Prostate gland (tissue), 2 donors: ENCODE results near the gene ZNF469. TPM values are rescaled to one million over a fixed set of nuclear protein-coding genes. Genes with fewer than 3 reads are reported as not detected.

ENCODE experiments used
- DNase-seq: peaks from one replicate; pipeline ENCODE4 v3.0.0-alpha.2; 2019; ENCODE audit warnings: low spot score
- H3K27ac ChIP-seq, 2 donors: fragments of 200-600 bp; sonication (generic); 2 replicates each; pipeline ENCODE4 v1.5.1; 2017 to 2019
- H3K27me3 ChIP-seq: fragments of 200-600 bp; sonication (generic); replicated peaks from 2 replicates; pipeline ENCODE4 v1.5.1; 2019; ENCODE audit not compliant: insufficient read depth
- H3K36me3 ChIP-seq, 2 donors: fragments of 200-600 bp; sonication (generic); 1 replicate in 1 of 2; 2 replicates in 1 of 2; pipeline versions ENCODE4 v1.5.1 to v1.8.1; 2017 to 2019
- H3K4me1 ChIP-seq: fragments of 200-600 bp; sonication (generic); replicated peaks from 2 replicates; pipeline ENCODE4 v1.5.1; 2019
- H3K4me3 ChIP-seq, 2 donors: fragments of 200-600 bp; sonication (generic); 2 replicates each; pipeline ENCODE4 v1.5.1; 2017 to 2019
- H3K9me3 ChIP-seq: fragments of 200-600 bp; sonication (generic); 2 replicates; pipeline ENCODE4 v1.5.1; 2017
- CTCF ChIP-seq, 4 experiments: fragments of 200-600 bp in 2 of 4; fragments of 450-650 bp in 2 of 4; sonication (generic) in 2 of 4; IDR thresholded peaks; 1 replicate in 3 of 4; 2 replicates in 1 of 4; pipeline ENCODE4 v1.5.1; 2016 to 2019; ENCODE audit warnings: antibody characterized with exemption in 4 of 4, mild to moderate bottlenecking in 2 of 4, moderate library complexity in 2 of 4
- POLR2A ChIP-seq: fragments of 450-650 bp; IDR thresholded peaks from one replicate; pipeline ENCODE4 v1.6.1; 2016; ENCODE audit warnings: antibody characterized with exemption, mild to moderate bottlenecking
- POLR2AphosphoS5 ChIP-seq: sonication (generic); formaldehyde crosslinking; IDR thresholded peaks from one replicate; pipeline ENCODE4 v1.6.1; 2017; ENCODE audit warnings: antibody characterized with exemption
- WGBS: methylation state at CpG from one replicate; pipeline ENCODE4 v1.1.5; 2018; 5-methylcytosine and 5-hydroxymethylcytosine counted together
- intact Hi-C: fragments of 100-400 bp; cut with DNase I; formaldehyde crosslinking; loops from one replicate; pipeline ENCODE4 v1.14.2; 2022
- total RNA-seq, 2 donors: library from RNA; depleted of rRNA; stranded (reverse); fragments of >200 nt; gene quantifications; one replicate each; pipeline ENCODE4 v1.1.0, GENCODE V29; 2016

The ZNF469 gene
- total RNA-seq, 2 donors from 2014 or later, result 3.6 to 4.4 TPM

DNA sequence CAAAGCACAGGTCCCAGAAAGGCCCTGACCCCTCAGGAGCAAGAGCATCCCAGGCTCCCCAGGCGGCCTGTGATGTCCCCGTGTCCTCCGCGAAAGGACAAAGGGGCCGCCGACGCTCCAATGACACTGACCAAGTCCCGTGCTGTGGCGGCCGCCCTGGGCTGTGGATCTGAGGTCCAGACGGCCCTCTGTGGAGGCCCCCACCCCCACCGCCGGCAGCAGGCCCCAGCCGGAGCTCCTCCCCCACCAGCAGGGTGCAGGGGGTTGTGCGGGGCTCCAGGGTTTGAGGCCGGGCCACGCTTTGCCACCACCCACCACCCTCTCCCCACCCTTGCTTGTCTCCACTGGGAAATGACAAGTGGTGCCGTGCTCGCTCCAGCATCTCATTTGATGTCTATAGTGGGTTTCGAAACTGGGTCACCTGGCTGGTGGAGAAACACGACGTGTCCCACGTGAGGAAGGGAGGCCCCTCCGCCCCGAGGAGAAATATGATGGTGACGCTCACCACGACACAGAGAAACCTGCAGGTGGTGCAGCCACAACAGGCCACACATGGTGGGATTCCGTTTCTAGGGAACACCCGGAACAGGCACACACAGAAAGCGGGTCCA is 31.2 kb upstream of the ZNF469 start:
- Histone ChIP-seq H3K27me3 (no peaks in the 10 kb centered on the region), H3K4me1 (no peaks in the 10 kb centered on the region), H3K36me3 (no peaks in the 10 kb centered on the region), H3K27ac (no peak overlapping the region), H3K4me3 (no peak overlapping the region), H3K9me3 (no peaks in the 10 kb centered on the region)
- DNase-seq, result no peak
- intact Hi-C loops, result no loop called here
- TF ChIP-seq CTCF (IDR thresholded peaks at IDR 0.05), result no peak
- TF ChIP-seq POLR2A, result no peak
- no peak for TF ChIP-seq POLR2AphosphoS5
- 82% methylated on average over 30 of the region's 30 CpGs for whole genome bisulfite sequencing

DNA sequence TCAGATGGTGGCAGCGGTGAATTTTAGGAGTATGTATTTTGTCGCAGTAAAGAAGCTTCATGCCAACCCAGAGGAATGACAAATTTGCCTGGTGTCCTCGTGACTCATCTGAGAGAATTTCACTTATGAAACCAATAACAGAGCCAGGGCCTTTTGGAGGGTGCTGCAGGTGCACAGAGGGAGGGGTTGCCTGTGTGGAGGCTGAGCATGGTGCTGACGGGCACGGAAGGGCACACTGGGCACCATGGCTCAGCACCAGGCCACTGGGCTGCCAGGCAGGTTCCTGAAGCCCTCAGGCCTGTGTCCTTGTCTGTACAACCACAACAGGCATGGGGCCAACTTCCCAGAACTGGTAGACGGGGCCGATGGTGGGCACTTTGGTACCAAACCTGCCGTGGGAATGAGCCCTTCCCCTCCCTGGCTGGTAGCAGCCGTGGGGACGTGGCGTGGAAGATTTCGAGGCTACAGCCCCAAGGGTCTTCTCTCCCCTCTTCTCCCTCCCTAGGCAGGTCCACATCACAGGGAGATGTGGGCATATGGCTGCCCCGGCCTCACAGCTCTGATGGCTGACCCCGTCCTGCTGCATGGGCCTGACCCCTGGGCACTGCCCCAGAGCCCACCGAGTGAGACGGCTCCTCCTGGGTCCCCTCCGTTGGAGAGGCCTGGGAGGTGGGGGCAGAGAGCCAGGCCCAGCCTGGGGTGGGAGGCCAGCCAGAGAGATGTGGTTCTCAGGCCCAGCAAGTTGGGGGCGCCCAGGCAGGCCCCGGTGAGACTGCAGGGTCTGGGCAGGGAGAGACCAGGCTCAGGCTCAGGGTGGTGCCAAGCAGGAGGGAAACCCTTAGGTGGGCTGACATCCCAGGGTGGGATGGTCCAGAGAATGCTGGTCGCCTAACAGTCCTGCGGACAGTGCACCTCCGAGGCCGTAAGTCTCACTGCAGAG is 30.2 kb upstream of the ZNF469 start:
- 91% methylated on average over 23 of the region's 23 CpGs for WGBS
- intact Hi-C loops, result no loop called here
- DNase-seq, result no peak

GRCh38 chr16:88353232-88353631 is 29.5 kb upstream of the ZNF469 start:
- Histone ChIP-seq H3K4me1 (no peaks in the 10 kb centered on the region), H3K27me3 (no peaks in the 10 kb centered on the region), H3K36me3 (no peaks in the 10 kb centered on the region), H3K27ac (no peak overlapping the region), H3K9me3 (no peaks in the 10 kb centered on the region), H3K4me3 (no peak overlapping the region)
- no peak for DNase-seq
- whole genome bisulfite sequencing, result 89% methylated on average over 22 of the region's 22 CpGs
- intact Hi-C loops, result no loop called here
- TF ChIP-seq POLR2AphosphoS5 (no peak), POLR2A (no peak), CTCF (IDR thresholded peaks at IDR 0.05) (no peak)

More for the DNA sequence above, 30.2 kb upstream of the ZNF469 start:
- no peak overlapping the region for H3K4me3 ChIP-seq
- no peaks in the 10 kb centered on the region for H3K9me3 ChIP-seq
- H3K27me3 ChIP-seq, result no peaks in the 10 kb centered on the region
- H3K36me3 ChIP-seq, result no peaks in the 10 kb centered on the region
- no peak for TF ChIP-seq POLR2AphosphoS5
- TF ChIP-seq POLR2A, result no peak
- TF ChIP-seq CTCF (IDR thresholded peaks at IDR 0.05), result no peak
- H3K4me1 ChIP-seq, result no peaks in the 10 kb centered on the region
- no peak overlapping the region for H3K27ac ChIP-seq

GRCh38 chr16:88353691-88354090 is 29.1 kb upstream of the ZNF469 start:
- WGBS, result 88% methylated on average over 8 of the region's 12 CpGs
- DNase-seq, result no peak
- no peak overlapping the region for H3K27ac ChIP-seq
- intact Hi-C loops, result no loop called here
- H3K4me3 ChIP-seq, result no peak overlapping the region
- TF ChIP-seq POLR2A (no peak), POLR2AphosphoS5 (no peak), CTCF (IDR thresholded peaks at IDR 0.05) (no peak)
- no peaks in the 10 kb centered on the region for H3K36me3 ChIP-seq
- H3K27me3 ChIP-seq, result no peaks in the 10 kb centered on the region
- H3K4me1 ChIP-seq, result no peaks in the 10 kb centered on the region
- no peaks in the 10 kb centered on the region for H3K9me3 ChIP-seq
